GM23248 (cell line): ENCODE data around the gene PPID. TPM values are rescaled to one million over a fixed set of nuclear protein-coding genes. Genes with fewer than 3 reads are reported as not detected.
A peak's percentile ranks its signal among the peaks of the same experiment; 100 is the strongest.

Experiments used
- DNase-seq: peaks from one replicate; pipeline ENCODE4 v3.0.0-alpha.2; 2015
- H2AFZ ChIP-seq: fragments of 200-600 bp; sonication (generic); 2 replicates; pipeline ENCODE4 v1.6.1; 2016; ENCODE audit warnings: antibody characterized with exemption
- H3F3A ChIP-seq: fragments of 200-600 bp; sonication (generic); 2 replicates; pipeline ENCODE4 v1.6.1; 2016; ENCODE audit warnings: mild to moderate bottlenecking, antibody characterized with exemption, mixed run types; ENCODE audit not compliant: insufficient read depth
- H3K27ac ChIP-seq: fragments of 200-600 bp; sonication (generic); 2 replicates; pipeline ENCODE4 v1.5.1; 2016; ENCODE audit warnings: mild to moderate bottlenecking
- H3K27me3 ChIP-seq: fragments of 200-600 bp; sonication (generic); replicated peaks from 2 replicates; pipeline ENCODE4 v1.6.1; 2016; ENCODE audit warnings: mild to moderate bottlenecking; ENCODE audit not compliant: insufficient read depth
- H3K36me3 ChIP-seq: fragments of 200-600 bp; sonication (generic); 2 replicates; pipeline ENCODE4 v1.6.1; 2016; ENCODE audit warnings: low read depth, mild to moderate bottlenecking
- H3K4me1 ChIP-seq: fragments of 200-600 bp; sonication (generic); 2 replicates; pipeline ENCODE4 v1.6.1; 2016; ENCODE audit warnings: mild to moderate bottlenecking; ENCODE audit not compliant: insufficient read depth
- H3K4me2 ChIP-seq: fragments of 200-600 bp; sonication (generic); one replicate; pipeline ENCODE4 v1.6.1; 2016; ENCODE audit warnings: mild to moderate bottlenecking; ENCODE audit not compliant: unreplicated experiment
- H3K4me3 ChIP-seq: fragments of 200-600 bp; sonication (generic); 2 replicates; pipeline ENCODE4 v1.5.1; 2016; ENCODE audit warnings: mild to moderate bottlenecking
- H3K79me2 ChIP-seq: fragments of 200-600 bp; sonication (generic); 2 replicates; pipeline ENCODE4 v1.6.1; 2016; ENCODE audit warnings: mild to moderate bottlenecking; ENCODE audit not compliant: insufficient read depth
- H3K9ac ChIP-seq: fragments of 200-600 bp; sonication (generic); 2 replicates; pipeline ENCODE4 v1.6.1; 2016; ENCODE audit warnings: mild to moderate bottlenecking
- H3K9me2 ChIP-seq: fragments of 200-600 bp; sonication (generic); 2 replicates; pipeline ENCODE4 v1.6.1; 2016; ENCODE audit warnings: mixed run types, mild to moderate bottlenecking, moderate library complexity; ENCODE audit not compliant: insufficient read depth
- H3K9me3 ChIP-seq: fragments of 200-600 bp; sonication (generic); one replicate; pipeline ENCODE4 v1.6.1; 2017; ENCODE audit warnings: low read depth
- H4K20me1 ChIP-seq: fragments of 200-600 bp; sonication (generic); 2 replicates; pipeline ENCODE4 v1.6.0; 2016; ENCODE audit not compliant: insufficient read depth
- EZH2 ChIP-seq: fragments of 200-600 bp; sonication (generic); IDR thresholded peaks from 2 replicates; pipeline ENCODE4 v1.6.1; 2018; ENCODE audit warnings: antibody characterized with exemption, mild to moderate bottlenecking; ENCODE audit not compliant: insufficient read depth, poor library complexity, severe bottlenecking
- EZH2phosphoT487 ChIP-seq: fragments of 200-600 bp; sonication (generic); IDR thresholded peaks from 2 replicates; pipeline ENCODE4 v1.6.1; 2018; ENCODE audit warnings: antibody characterized with exemption, moderate library complexity, mild to moderate bottlenecking, low read depth; ENCODE audit not compliant: insufficient read depth
- WGBS, 2 experiments: methylation state at CpG; one replicate each; pipeline ENCODE4 v1.1.6; 2015 to 2017; ENCODE audit warnings: low lambda C conversion rate in 2 of 2, low coverage in 1 of 2; ENCODE audit errors: missing lambda C conversion rate in 2 of 2; 5-methylcytosine and 5-hydroxymethylcytosine counted together
- in situ Hi-C: fragments of 300-500 bp; cut with MboI; formaldehyde crosslinking; loops from 2 replicates; pipeline ENCODE4 v1.15.0; 2020
- polyA plus RNA-seq: library from polyadenylated mRNA; unstranded; fragments of >200 nt; fragmentation: Nextera tagmentation; extraction: Ambion mirVana; gene quantifications from 2 replicates; pipeline ENCODE4 v1.2.1, GENCODE V29; 2016
- total RNA-seq: library from RNA; depleted of rRNA; stranded (reverse); fragments of >200 nt; shearing (Covaris generic); gene quantifications from 2 replicates; pipeline ENCODE4 v1.2.3, GENCODE V29; 2014

The PPID gene
- total and polyA plus RNA-seq, 2 experiments from 2014 or later: 29.1 to 37.0 TPM

GRCh38 chr4:158768555-158769174, 45.5 kb upstream of the PPID start, which contains the start of gene FNIP2:
Gene FNIP2, plus strand, starts transcription at chr4:158769026. Its CDS starts 187 bp downstream, at chr4:158769213.
- Histone ChIP-seq H4K20me1 (no peaks in the 10 kb centered on the region), H3K9me2 (no peaks in the 10 kb centered on the region), H3K4me3 (peak within 1 kb of the TSS; percentile 96), H3K9me3 (no peaks in the 10 kb centered on the region), H3K27me3 (no peaks in the 10 kb centered on the region), H3K36me3 (no peaks in the 10 kb centered on the region), H3K9ac (peak within 1 kb of the TSS; percentile 84), H3F3A (peaks cover 15% of the 10 kb centered on the region; the same call in 1 of the 2 replicates), H2AFZ (peak within 1 kb of the TSS; percentile 98), H3K79me2 (peaks cover 42% of the 10 kb centered on the region), H3K27ac (peak within 1 kb of the TSS; percentile 53), H3K4me2 (peak within 1 kb of the TSS; percentile 91), H3K4me1 (peaks cover 9% of the 10 kb centered on the region)
- in situ Hi-C loops: no loop called here
- TF ChIP-seq EZH2 (no peak), EZH2phosphoT487 (no peak)
- DNase-seq: peak; percentile 91
- WGBS, 2 experiments: 3 to 7% methylated on average over 16 to 46 of the region's 88 CpGs

GRCh38 chr4:158767451-158767850, 44.3 kb upstream of the PPID start:
- Histone ChIP-seq H3F3A (peaks cover 15% of the 10 kb centered on the region; the same call in 1 of the 2 replicates), H3K9me3 (no peaks in the 10 kb centered on the region), H3K9me2 (no peaks in the 10 kb centered on the region), H3K9ac (no peak overlapping the region), H3K36me3 (no peaks in the 10 kb centered on the region), H3K27ac (no peak overlapping the region), H3K27me3 (no peaks in the 10 kb centered on the region), H3K4me3 (no peak overlapping the region), H4K20me1 (no peaks in the 10 kb centered on the region), H3K4me2 (no peak overlapping the region), H2AFZ (no peak overlapping the region), H3K79me2 (peaks cover 30% of the 10 kb centered on the region), H3K4me1 (peaks cover 9% of the 10 kb centered on the region)
- 50 to 52% methylated on average over 2 of the region's 2 CpGs for WGBS, 2 experiments
- no peak for TF ChIP-seq EZH2phosphoT487
- no peak for TF ChIP-seq EZH2
- in situ Hi-C loops: no loop called here
- DNase-seq: no peak

- H3K9me3 ChIP-seq: no peaks in the 10 kb centered on the region
- peaks cover 15% of the 10 kb centered on the region; the same call in 1 of the 2 replicates for H3F3A ChIP-seq
- no peak overlapping the region for H3K4me2 ChIP-seq
- peaks cover 21% of the 10 kb centered on the region for H3K79me2 ChIP-seq
- no peak for DNase-seq
- TF ChIP-seq EZH2phosphoT487 (no peak), EZH2 (no peak)
- no peak overlapping the region for H3K9ac ChIP-seq
- no peaks in the 10 kb centered on the region for H3K36me3 ChIP-seq
- no peak overlapping the region for H3K27ac ChIP-seq
- H2AFZ ChIP-seq: no peak overlapping the region
- in situ Hi-C loops: no loop called here
- peaks cover 9% of the 10 kb centered on the region for H3K4me1 ChIP-seq
- no peak overlapping the region for H3K4me3 ChIP-seq
- H4K20me1 ChIP-seq: no peaks in the 10 kb centered on the region
- H3K27me3 ChIP-seq: no peaks in the 10 kb centered on the region
- no peaks in the 10 kb centered on the region for H3K9me2 ChIP-seq
- WGBS, 2 experiments: 94 to 96% methylated on average over 6 of the region's 6 CpGs
These were observed 43.3 kb upstream of the PPID start for GRCh38 chr4:158766434-158767044.

- Histone ChIP-seq H3K36me3 (no peaks in the 10 kb centered on the region), H2AFZ (no peak overlapping the region), H3K4me3 (no peak overlapping the region), H4K20me1 (no peaks in the 10 kb centered on the region), H3K79me2 (no peaks in the 10 kb centered on the region), H3K9me2 (no peaks in the 10 kb centered on the region), H3F3A (peaks cover 15% of the 10 kb centered on the region; the same call in 1 of the 2 replicates), H3K4me1 (peaks cover 3% of the 10 kb centered on the region; the same call in 1 of the 2 replicates), H3K9ac (no peak overlapping the region), H3K27ac (no peak overlapping the region), H3K4me2 (no peak overlapping the region), H3K27me3 (no peaks in the 10 kb centered on the region), H3K9me3 (no peaks in the 10 kb centered on the region)
- in situ Hi-C loops: no loop called here
- no peak for DNase-seq
- TF ChIP-seq EZH2: no peak
- TF ChIP-seq EZH2phosphoT487: no peak
- WGBS, 2 experiments: 45 to 50% methylated on average over 2 of the region's 2 CpGs
These were observed 40.3 kb upstream of the PPID start for GRCh38 chr4:158763462-158763861.
